ENCODE results near the gene TRMT13.

Gene TRMT13

GRCh38 chr1:100141192-100141591 is 8.2 kb downstream of the TRMT13 start:
- Histone ChIP-seq H3K9me2 (ENCODE audit: low read depth, low read length) (no peaks in the 10 kb centered on the region), H3K36me3 (ENCODE audit: insufficient read depth, low read length) (peaks cover 93% of the 10 kb centered on the region)
- no peak for TF ChIP-seq EZH2 (IDR thresholded peaks at IDR 0.05; ENCODE audit: borderline replicate concordance, low read length)
- TF ChIP-seq CTCF (IDR thresholded peaks at IDR 0.05; ENCODE audit: low read length): no peak

GRCh38 chr1:100142343-100142742 is 9.4 kb downstream of the TRMT13 start:
- H3K27ac ChIP-seq (ENCODE audit: low read depth, low read length, poor library complexity, severe bottlenecking): no peak overlapping the region
- no peaks in the 10 kb centered on the region for H4K20me1 ChIP-seq (ENCODE audit: insufficient read depth, low read length)
- H2AFZ ChIP-seq (ENCODE audit: low read length): no peak overlapping the region
- H3K4me1 ChIP-seq (ENCODE audit: insufficient read depth, low read length, severe bottlenecking): no peaks in the 10 kb centered on the region
- TF ChIP-seq EZH2 (IDR thresholded peaks at IDR 0.05; ENCODE audit: borderline replicate concordance, low read length) (no peak), CTCF (IDR thresholded peaks at IDR 0.05; ENCODE audit: low read length) (no peak)
- no peaks in the 10 kb centered on the region for H3K9me3 ChIP-seq (ENCODE audit: low read length)
- no peaks in the 10 kb centered on the region for H3K9me2 ChIP-seq (ENCODE audit: low read depth, low read length)
- no peak overlapping the region for H3K4me2 ChIP-seq (ENCODE audit: low read length)
- H3F3A ChIP-seq (ENCODE audit: insufficient read depth, low read length): no peaks in the 10 kb centered on the region
- no peaks in the 10 kb centered on the region for H3K79me2 ChIP-seq (ENCODE audit: insufficient read depth, low read length)
- no peak overlapping the region for H3K4me3 ChIP-seq (ENCODE audit: low read depth, low read length, poor library complexity, severe bottlenecking)
- H3K9ac ChIP-seq (ENCODE audit: low read length): no peak overlapping the region
- H3K36me3 ChIP-seq (ENCODE audit: insufficient read depth, low read length): peaks cover 94% of the 10 kb centered on the region
- no peaks in the 10 kb centered on the region for H3K27me3 ChIP-seq (ENCODE audit: insufficient read depth, low read length)

More at GRCh38 chr1:100141192-100141591, 8.2 kb downstream of the TRMT13 start:
- no peaks in the 10 kb centered on the region for H4K20me1 ChIP-seq (ENCODE audit: insufficient read depth, low read length)
- H3K9me3 ChIP-seq (ENCODE audit: low read length): no peaks in the 10 kb centered on the region
- H3F3A ChIP-seq (ENCODE audit: insufficient read depth, low read length): no peaks in the 10 kb centered on the region
- H3K4me2 ChIP-seq (ENCODE audit: low read length): no peak overlapping the region
- no peaks in the 10 kb centered on the region for H3K79me2 ChIP-seq (ENCODE audit: insufficient read depth, low read length)
- no peak overlapping the region for H2AFZ ChIP-seq (ENCODE audit: low read length)
- no peaks in the 10 kb centered on the region for H3K4me1 ChIP-seq (ENCODE audit: insufficient read depth, low read length, severe bottlenecking)
- no peak overlapping the region for H3K27ac ChIP-seq (ENCODE audit: low read depth, low read length, poor library complexity, severe bottlenecking)
- H3K9ac ChIP-seq (ENCODE audit: low read length): no peak overlapping the region
- H3K4me3 ChIP-seq (ENCODE audit: low read depth, low read length, poor library complexity, severe bottlenecking): no peak overlapping the region
- no peaks in the 10 kb centered on the region for H3K27me3 ChIP-seq (ENCODE audit: insufficient read depth, low read length)

DNA sequence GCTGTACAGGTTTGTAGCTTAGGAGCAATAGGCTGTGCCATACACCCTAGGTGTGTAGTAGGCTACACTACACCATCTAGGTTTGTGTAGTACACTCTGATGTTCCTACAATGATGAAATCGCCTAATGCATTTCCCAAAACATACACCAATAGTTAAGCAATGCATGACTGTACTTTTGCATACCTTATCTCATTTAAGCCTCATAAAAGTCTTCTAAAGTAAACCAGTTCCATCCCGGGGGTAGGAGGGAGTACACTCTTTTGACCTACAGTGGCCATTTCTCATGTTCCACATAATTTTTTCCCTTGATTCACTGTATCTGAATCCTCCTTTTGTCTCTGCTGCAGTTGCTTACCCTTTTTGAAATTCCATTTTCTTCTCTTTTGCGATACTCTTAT is 12.2 kb downstream of the TRMT13 start:
- Histone ChIP-seq H3K9me3 (ENCODE audit: low read length) (no peaks in the 10 kb centered on the region), H3K36me3 (ENCODE audit: insufficient read depth, low read length) (peaks cover 90% of the 10 kb centered on the region)

More for the DNA sequence above, 12.2 kb downstream of the TRMT13 start:
- Histone ChIP-seq H3K9me2 (ENCODE audit: low read depth, low read length) (no peaks in the 10 kb centered on the region), H3K27ac (ENCODE audit: low read depth, low read length, poor library complexity, severe bottlenecking) (no peak overlapping the region), H3K4me2 (ENCODE audit: low read length) (no peak overlapping the region), H3F3A (ENCODE audit: insufficient read depth, low read length) (no peaks in the 10 kb centered on the region), H3K27me3 (ENCODE audit: insufficient read depth, low read length) (no peaks in the 10 kb centered on the region), H4K20me1 (ENCODE audit: insufficient read depth, low read length) (no peaks in the 10 kb centered on the region), H3K4me3 (ENCODE audit: low read depth, low read length, poor library complexity, severe bottlenecking) (no peak overlapping the region), H3K79me2 (ENCODE audit: insufficient read depth, low read length) (no peaks in the 10 kb centered on the region), H3K9ac (ENCODE audit: low read length) (no peak overlapping the region), H3K4me1 (ENCODE audit: insufficient read depth, low read length, severe bottlenecking) (no peaks in the 10 kb centered on the region), H2AFZ (ENCODE audit: low read length) (no peak overlapping the region)
- no peak for TF ChIP-seq CTCF (IDR thresholded peaks at IDR 0.05; ENCODE audit: low read length)
- TF ChIP-seq EZH2 (IDR thresholded peaks at IDR 0.05; ENCODE audit: borderline replicate concordance, low read length): no peak

Data from OCI-LY1 (cell line).